Upper lobe of right lung (tissue), 1 donor: ENCODE measurements around the gene MMEL1. TPM values are rescaled to one million over a fixed set of nuclear protein-coding genes. Genes with fewer than 3 reads are reported as not detected.
A peak's percentile ranks its signal among the peaks of the same experiment; 100 is the strongest.

Source experiments
- ATAC-seq: fragments of 200-7000 bp; cut with Tn5 transposase; one replicate; pipeline ENCODE4 v1.9.1; 2020; ENCODE audit warnings: mild to moderate bottlenecking, moderate library complexity
- DNase-seq: peaks from one replicate; pipeline ENCODE4 v3.0.0-alpha.2; 2020
- H3K27ac ChIP-seq: fragments of 200-600 bp; one replicate; pipeline ENCODE4 v1.8.0; 2022
- H3K27me3 ChIP-seq: fragments of 200-600 bp; one replicate; pipeline ENCODE4 v1.8.0; 2022; ENCODE audit warnings: mild to moderate bottlenecking
- H3K36me3 ChIP-seq: fragments of 200-600 bp; one replicate; pipeline ENCODE4 v1.8.0; 2022
- H3K4me1 ChIP-seq: fragments of 200-600 bp; one replicate; pipeline ENCODE4 v1.8.0; 2022
- H3K4me3 ChIP-seq: fragments of 200-600 bp; one replicate; pipeline ENCODE4 v1.8.0; 2022; ENCODE audit warnings: mild to moderate bottlenecking
- H3K9me3 ChIP-seq: fragments of 200-600 bp; one replicate; pipeline ENCODE4 v1.8.0; 2022
- CTCF ChIP-seq: fragments of 200-600 bp; IDR thresholded peaks from one replicate; pipeline ENCODE4 v1.8.0; 2022; ENCODE audit warnings: antibody characterized with exemption
- intact Hi-C: fragments of 100-400 bp; cut with DNase I; formaldehyde crosslinking; loops from one replicate; pipeline ENCODE4 v1.11.0; 2022
- total RNA-seq: library from RNA; stranded (reverse); fragmentation: NEBNext Ultra II Directional; extraction: Animal tissue kit (Norgen Biotek cat#: 25700); gene quantifications from one replicate; pipeline ENCODE4 v1.2.1, GENCODE V29; 2021
- donor health status: DM: no; HTN: yes; CAD: no; lungs with severe emphysema.

Gene MMEL1
- total RNA-seq, 1 donor from 2014 or later = 3.2 TPM

GRCh38 chr1:2602311-2602835 is 30.4 kb downstream of the MMEL1 start:
- Histone ChIP-seq H3K4me3 (no peak overlapping the region), H3K4me1 (no peaks in the 10 kb centered on the region), H3K27me3 (peaks cover 9% of the 10 kb centered on the region), H3K9me3 (no peaks in the 10 kb centered on the region), H3K36me3 (no peaks in the 10 kb centered on the region), H3K27ac (no peak overlapping the region)
- ATAC-seq (no peak), DNase-seq (peak; percentile 41)
- no peak for TF ChIP-seq CTCF
- intact Hi-C loops = no loop called here

GRCh38 chr1:2601721-2602303 is 31.0 kb downstream of the MMEL1 start:
- Histone ChIP-seq H3K9me3 (no peaks in the 10 kb centered on the region), H3K27me3 (peaks cover 9% of the 10 kb centered on the region), H3K27ac (no peak overlapping the region), H3K36me3 (no peaks in the 10 kb centered on the region), H3K4me3 (no peak overlapping the region), H3K4me1 (no peaks in the 10 kb centered on the region)
- DNase-seq (peak; percentile 46), ATAC-seq (no peak)
- intact Hi-C loops = no loop called here
- no peak for TF ChIP-seq CTCF

GRCh38 chr1:2598329-2598931 is 34.4 kb downstream of the MMEL1 start:
- Histone ChIP-seq H3K36me3 (no peaks in the 10 kb centered on the region), H3K4me3 (no peak overlapping the region), H3K27ac (no peak overlapping the region), H3K4me1 (peaks cover 8% of the 10 kb centered on the region), H3K27me3 (peaks cover 2% of the 10 kb centered on the region), H3K9me3 (no peaks in the 10 kb centered on the region)
- intact Hi-C loops = no loop called here
- DNase-seq (peak; percentile 18), ATAC-seq (no peak)
- TF ChIP-seq CTCF = no peak

- Histone ChIP-seq H3K9me3 (no peaks in the 10 kb centered on the region), H3K4me1 (peaks cover 14% of the 10 kb centered on the region), H3K36me3 (no peaks in the 10 kb centered on the region), H3K4me3 (no peak overlapping the region), H3K27me3 (no peaks in the 10 kb centered on the region), H3K27ac (no peak overlapping the region)
- intact Hi-C loops = no loop called here
- peak; percentile 64 for DNase-seq
- no peak for TF ChIP-seq CTCF
- no peak for ATAC-seq
These were observed 35.1 kb downstream of the MMEL1 start for GRCh38 chr1:2597441-2598328.

GRCh38 chr1:2596530-2597333 is 36.1 kb downstream of the MMEL1 start:
- H3K4me3 ChIP-seq = no peak overlapping the region
- DNase-seq (peak; percentile 57), ATAC-seq (no peak)
- intact Hi-C loops = no loop called here
- no peaks in the 10 kb centered on the region for H3K27me3 ChIP-seq
- H3K9me3 ChIP-seq = no peaks in the 10 kb centered on the region
- H3K36me3 ChIP-seq = no peaks in the 10 kb centered on the region
- H3K27ac ChIP-seq = no peak overlapping the region
- peaks cover 14% of the 10 kb centered on the region for H3K4me1 ChIP-seq
- TF ChIP-seq CTCF = no peak
